ENCODE data around the gene RALGDS. TPM values are rescaled to one million over a fixed set of nuclear protein-coding genes. Genes with fewer than 3 reads are reported as not detected.

The RALGDS gene
- total and polyA plus RNA-seq, 9 of the 15 experiments (the other 6 are each of a cell fraction or from before 2014, with no cell fraction given) = 0.75 to 43.3 (median 27.1) TPM

GRCh38 chr9:133163504-133164172, 42.6 kb upstream of the RALGDS start, which contains the start of gene GBGT1 (continued):
- TF ChIP-seq ZNF124 (CRISPR knock-in tag; IDR thresholded peaks at IDR 0.05) (no peak), ATF3 (IDR thresholded peaks at IDR 0.05) (no peak), ATF3 (CRISPR knock-in tag; conservative IDR thresholded peaks at IDR 0.05) (0 out of 2 replicates have a peak, but pooled peaks have one; percentile 43), FOXP4 (CRISPR knock-in tag; IDR thresholded peaks at IDR 0.05; ENCODE audit: borderline replicate concordance) (0 out of 2 replicates have a peak, but pooled peaks have one; percentile 37), PHF8 (IDR thresholded peaks at IDR 0.05; ENCODE audit: borderline replicate concordance, low read length) (peak; percentile 78; the same call in 1 of the 2 replicates), FOS (IDR thresholded peaks at IDR 0.05; ENCODE audit: extremely low read depth, insufficient read length) (no peak), POLR2A (conservative IDR thresholded peaks at IDR 0.05) (peak; percentile 73), EP400 (IDR thresholded peaks at IDR 0.05) (peak; percentile 50; the same call in 1 of the 2 replicates), TAF7 (tag; IDR thresholded peaks at IDR 0.05) (0 out of 2 replicates have a peak, but pooled peaks have one; percentile 26), ZBTB7A (IDR thresholded peaks at IDR 0.05; ENCODE audit: borderline replicate concordance, control insufficient read depth, low read depth, low read length) (peak; percentile 62; the same call in 1 of the 2 replicates), HMBOX1 (IDR thresholded peaks at IDR 0.05) (no peak), MTA3 (IDR thresholded peaks at IDR 0.05; ENCODE audit: borderline replicate concordance) (0 out of 2 replicates have a peak, but pooled peaks have one; percentile 65), ATF7 (IDR thresholded peaks at IDR 0.05) (peak; percentile 45), ELF1 (tag; IDR thresholded peaks at IDR 0.05) (no peak), SPI1 (IDR thresholded peaks at IDR 0.05; ENCODE audit: borderline replicate concordance, low read depth, low read length) (peak; percentile 90)
